Activated naive CD4-positive, alpha-beta T cell treated with anti-CD3 and anti-CD28 coated beads, Interleukin-2, amount 10 ng/mL, durations not matched to agents 7 days and 5 days (primary cell): ENCODE data around the gene PIM2.
A peak's percentile ranks its signal among the peaks of the same experiment; 100 is the strongest.
"Not testable (repeated sequence)": the region's sequence is repeated elsewhere in the genome, so short reads cannot be mapped to it uniquely, and the experiment has no call there.

ENCODE experiments used
- CTCF ChIA-PET: fragments of 350-600 bp; sonication (Branson Sonifier 250); formaldehyde crosslinking; loops from one replicate; lab custom pipeline; 2021; ENCODE audit warnings: antibody characterized with exemption; lab: Charles Lee
- DNase-seq: peaks from one replicate; pipeline ENCODE4 v3.0.0-alpha.2; 2020
- H3K27ac Mint-ChIP-seq: one replicate; pipeline ENCODE4 v1.8.0; 2021; ENCODE audit warnings: mild to moderate bottlenecking, moderate library complexity, mixed read lengths
- H3K27me3 Mint-ChIP-seq: one replicate; pipeline ENCODE4 v1.8.0; 2021; ENCODE audit warnings: mild to moderate bottlenecking, mixed read lengths
- H3K36me3 Mint-ChIP-seq: one replicate; pipeline ENCODE4 v1.8.0; 2021; ENCODE audit warnings: mixed read lengths
- H3K4me1 Mint-ChIP-seq: one replicate; pipeline ENCODE4 v1.8.0; 2021; ENCODE audit warnings: mixed read lengths
- H3K4me3 Mint-ChIP-seq: one replicate; pipeline ENCODE4 v1.8.0; 2021; ENCODE audit warnings: mild to moderate bottlenecking, moderate library complexity, mixed read lengths
- H3K9me3 Mint-ChIP-seq: one replicate; pipeline ENCODE4 v1.8.0; 2021; ENCODE audit warnings: mixed read lengths

Gene PIM2

GRCh38 chrX:48892896-48893295 is 25.9 kb downstream of the PIM2 start:
- Mint-ChIP-seq H3K4me3 (no peak overlapping the region), H3K27ac (peak overlapping the region; percentile 33), H3K4me1 (peaks cover 37% of the 10 kb centered on the region), H3K27me3 (no peaks in the 10 kb centered on the region), H3K9me3 (no peaks in the 10 kb centered on the region), H3K36me3 (peaks cover 10% of the 10 kb centered on the region)
- no peak for DNase-seq
- CTCF ChIA-PET: interaction anchor here (1.6 to 1.9 kb wide), 2 partner anchors 19 to 49 kb away, joined by 4 to 6 read pairs; partner anchors contain the start of gene SLC35A2

GRCh38 chrX:48891402-48892288 is 27.2 kb downstream of the PIM2 start:
- Mint-ChIP-seq H3K4me3 (peak overlapping the region; percentile 91), H3K4me1 (peaks cover 33% of the 10 kb centered on the region), H3K27me3 (no peaks in the 10 kb centered on the region), H3K36me3 (peaks cover 9% of the 10 kb centered on the region), H3K27ac (peak overlapping the region; percentile 83), H3K9me3 (no peaks in the 10 kb centered on the region)
- CTCF ChIA-PET: interaction anchor here (1.0 to 1.9 kb wide), 7 partner anchors 16 to 244 kb away, joined by 3 to 8 read pairs (median 4); partner anchors contain the start of gene SLC35A2
- DNase-seq: peak; percentile 85

DNA sequence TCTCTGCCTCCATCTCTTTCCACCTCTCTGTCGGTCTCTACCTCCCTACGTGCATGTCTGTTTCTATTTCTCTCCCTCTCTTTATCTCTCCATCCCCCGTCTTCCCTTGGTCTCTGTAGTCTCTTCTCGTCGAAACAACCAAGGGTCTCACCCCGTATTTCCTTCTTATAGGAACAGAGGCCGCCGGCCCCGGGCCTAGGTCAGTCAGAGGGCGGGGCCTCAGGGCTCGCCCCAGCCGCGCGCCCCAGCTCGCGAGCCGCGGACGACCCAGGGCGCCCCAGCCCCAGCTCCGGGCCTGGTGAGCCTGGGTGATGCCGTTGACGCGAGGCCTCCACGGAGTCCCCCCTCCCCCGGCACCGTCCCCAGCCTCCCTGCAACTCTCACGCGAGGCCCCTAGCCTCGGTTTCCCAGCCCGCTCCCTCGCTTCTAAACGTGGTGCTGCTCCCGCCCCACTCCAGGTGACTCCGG is 27.9 kb downstream of the PIM2 start:
- H3K4me1 Mint-ChIP-seq: peaks cover 28% of the 10 kb centered on the region
- H3K27ac Mint-ChIP-seq: peak overlapping the region; percentile 85
- CTCF ChIA-PET: interaction anchor here (1.0 to 1.9 kb wide), 6 partner anchors 16 to 243 kb away, joined by 3 to 8 read pairs (median 5); partner anchors contain the start of gene SLC35A2

DNA sequence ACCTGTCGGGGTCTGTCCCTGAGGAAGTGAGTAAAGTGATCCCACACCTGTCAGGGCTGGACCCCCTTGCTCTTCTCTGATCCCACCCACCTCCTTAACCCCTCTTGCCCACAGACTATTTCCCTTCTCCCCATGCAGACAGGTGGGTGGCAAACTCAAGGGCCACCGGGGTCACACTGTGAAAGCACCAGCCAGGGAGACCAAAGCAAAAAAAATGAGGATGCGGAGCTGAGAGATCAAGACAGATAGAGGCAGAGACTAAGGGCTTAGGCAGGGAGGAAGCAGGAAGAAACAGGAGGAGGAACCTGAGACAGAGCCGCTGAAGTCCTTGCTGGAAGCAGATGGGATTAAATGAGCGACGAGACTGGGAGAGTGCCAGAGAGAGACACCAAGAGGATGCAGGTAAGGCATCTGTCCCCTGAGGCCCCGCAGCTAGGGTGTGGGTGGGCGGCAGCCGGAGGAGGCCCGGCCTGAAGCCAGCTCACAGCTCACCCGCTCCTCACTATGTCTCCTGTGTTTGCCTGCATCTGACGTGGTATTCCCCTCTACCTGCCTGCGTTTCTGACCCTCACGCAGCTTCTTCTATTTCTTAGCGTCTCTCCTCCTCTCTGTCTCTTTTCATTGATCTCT is 28.4 kb downstream of the PIM2 start:
- Mint-ChIP-seq H3K27me3 (no peaks in the 10 kb centered on the region), H3K27ac (peak overlapping the region; percentile 85), H3K36me3 (peaks cover 9% of the 10 kb centered on the region), H3K9me3 (no peaks in the 10 kb centered on the region), H3K4me1 (peaks cover 27% of the 10 kb centered on the region), H3K4me3 (peak overlapping the region; percentile 91)
- no peak for DNase-seq
- CTCF ChIA-PET: interaction anchor here (1.5 kb wide), 1 partner anchor 50 kb away, joined by 7 read pairs; no protein-coding TSS in a partner anchor

More for the DNA sequence above, 27.9 kb downstream of the PIM2 start:
- DNase-seq: no peak
- peaks cover 9% of the 10 kb centered on the region for H3K36me3 Mint-ChIP-seq
- no peaks in the 10 kb centered on the region for H3K9me3 Mint-ChIP-seq
- H3K27me3 Mint-ChIP-seq: no peaks in the 10 kb centered on the region
- H3K4me3 Mint-ChIP-seq: peak overlapping the region; percentile 91

GRCh38 chrX:48886586-48886985 is 32.2 kb downstream of the PIM2 start:
- H3K27me3 Mint-ChIP-seq, DNase-seq, H3K36me3 Mint-ChIP-seq, H3K4me1 Mint-ChIP-seq, H3K9me3 Mint-ChIP-seq, H3K27ac Mint-ChIP-seq, H3K4me3 Mint-ChIP-seq: not testable (repeated sequence)
- CTCF ChIA-PET: interaction anchor here (0.6 kb wide), 1 partner anchor 17 kb away, joined by 3 read pairs; no protein-coding TSS in a partner anchor

DNA sequence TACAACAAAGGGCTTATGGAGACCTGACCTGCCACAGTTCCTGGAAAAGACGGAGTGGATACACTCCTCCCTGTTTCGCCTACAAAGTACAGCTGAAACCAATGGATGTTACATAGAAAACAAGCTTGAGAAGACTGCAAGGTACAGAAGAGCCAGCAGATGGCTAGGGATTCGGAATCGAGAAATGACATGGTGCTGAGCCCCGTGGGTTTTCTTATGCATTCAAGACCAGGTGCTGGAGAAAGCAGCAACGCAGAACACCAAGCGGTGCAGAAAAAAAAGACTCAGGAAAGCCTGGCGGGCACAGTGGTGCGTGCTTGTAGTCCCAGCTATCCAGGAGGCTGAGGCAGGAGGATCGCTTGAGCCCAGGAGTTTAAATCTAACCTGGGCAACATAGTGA is 35.1 kb downstream of the PIM2 start:
- H3K36me3 Mint-ChIP-seq: no peaks in the 10 kb centered on the region
- DNase-seq: no peak
- H3K27me3 Mint-ChIP-seq: peaks cover 10% of the 10 kb centered on the region
- no peaks in the 10 kb centered on the region for H3K4me1 Mint-ChIP-seq
- H3K27ac Mint-ChIP-seq: no peak overlapping the region
- CTCF ChIA-PET: no interaction called here
- H3K9me3 Mint-ChIP-seq: no peaks in the 10 kb centered on the region
- H3K4me3 Mint-ChIP-seq: no peak overlapping the region

DNA sequence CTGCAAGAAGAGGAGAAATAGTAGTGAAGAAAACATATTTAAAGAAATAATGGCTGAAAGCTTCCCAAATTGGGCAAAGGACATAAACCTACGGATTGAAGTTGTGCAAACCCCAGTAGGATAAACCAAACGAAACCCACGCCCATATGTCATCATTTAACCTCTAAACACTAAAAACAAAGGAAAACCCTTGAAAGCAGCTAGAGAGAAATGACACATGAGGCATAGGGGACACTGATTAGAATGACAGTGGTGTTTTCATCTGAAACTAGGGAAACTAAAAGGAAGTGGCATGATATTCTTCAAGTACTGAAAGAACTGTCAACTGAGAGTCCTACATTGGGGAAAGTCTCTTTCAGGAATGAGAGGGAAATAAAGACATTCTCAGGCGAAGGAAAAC is 41.9 kb downstream of the PIM2 start:
- H3K4me1 Mint-ChIP-seq, DNase-seq, H3K4me3 Mint-ChIP-seq, H3K9me3 Mint-ChIP-seq, H3K36me3 Mint-ChIP-seq, CTCF ChIA-PET, H3K27me3 Mint-ChIP-seq, H3K27ac Mint-ChIP-seq: not testable (repeated sequence)

DNA sequence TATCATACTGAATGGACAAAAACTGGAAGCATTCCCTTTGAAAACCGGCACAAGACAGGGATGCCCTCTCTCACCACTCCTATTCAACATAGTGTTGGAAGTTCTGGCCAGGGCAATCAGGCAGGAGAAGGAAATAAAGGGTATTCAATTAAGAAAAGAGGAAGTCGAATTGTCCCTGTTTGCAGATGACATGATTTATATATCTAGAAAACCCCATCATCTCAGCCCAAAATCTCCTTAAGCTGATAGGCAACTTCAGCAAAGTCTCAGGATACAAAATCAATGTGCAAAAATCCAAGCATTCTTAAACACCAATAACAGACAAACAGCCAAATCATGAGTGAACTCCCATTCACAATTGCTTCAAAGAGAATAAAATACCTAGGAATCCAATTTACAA is 46.8 kb downstream of the PIM2 start:
- H3K36me3 Mint-ChIP-seq, H3K4me3 Mint-ChIP-seq, DNase-seq, H3K27ac Mint-ChIP-seq, H3K9me3 Mint-ChIP-seq, CTCF ChIA-PET, H3K4me1 Mint-ChIP-seq: not testable (repeated sequence)
- H3K27me3 Mint-ChIP-seq: peaks cover 18% of the 10 kb centered on the region

GRCh38 chrX:48864210-48864609 is 54.6 kb downstream of the PIM2 start:
- DNase-seq: no peak
- Mint-ChIP-seq H3K36me3 (no peaks in the 10 kb centered on the region), H3K9me3 (no peaks in the 10 kb centered on the region), H3K4me1 (no peaks in the 10 kb centered on the region), H3K4me3 (no peak overlapping the region), H3K27me3 (peaks cover 19% of the 10 kb centered on the region), H3K27ac (no peak overlapping the region)
- CTCF ChIA-PET: interaction anchor here (1.2 kb wide), 1 partner anchor 216 kb away, joined by 3 read pairs; no protein-coding TSS in a partner anchor
